ENCODE results near the gene NDUFS4.

DNA sequence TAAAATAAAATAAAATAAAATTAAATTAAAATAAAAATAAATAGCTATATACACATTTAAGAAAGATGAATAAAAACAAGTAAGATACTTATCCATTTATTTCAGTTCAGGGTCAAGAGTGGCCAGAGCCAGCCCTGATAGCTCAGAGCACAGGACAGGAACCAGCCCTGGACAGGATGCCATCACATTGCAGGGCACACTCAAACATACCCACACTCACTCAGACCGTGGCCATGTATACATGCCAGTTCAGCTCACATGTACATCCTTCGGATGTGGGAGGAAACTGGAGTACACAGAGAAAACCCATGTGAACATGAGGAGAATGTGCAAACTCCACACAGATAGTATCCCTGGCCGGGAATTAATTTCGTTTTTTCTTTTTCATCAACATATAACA lies 21.8 kb downstream of the NDUFS4 start:
- no peak for TF ChIP-seq POLR2AphosphoS5 (IDR thresholded peaks at IDR 0.05; ENCODE audit: low read depth, low read length)
- TF ChIP-seq TAF1 (IDR thresholded peaks at IDR 0.05; ENCODE audit: borderline replicate concordance, insufficient read depth, low read length), result no peak
- TF ChIP-seq, protein P1, sequence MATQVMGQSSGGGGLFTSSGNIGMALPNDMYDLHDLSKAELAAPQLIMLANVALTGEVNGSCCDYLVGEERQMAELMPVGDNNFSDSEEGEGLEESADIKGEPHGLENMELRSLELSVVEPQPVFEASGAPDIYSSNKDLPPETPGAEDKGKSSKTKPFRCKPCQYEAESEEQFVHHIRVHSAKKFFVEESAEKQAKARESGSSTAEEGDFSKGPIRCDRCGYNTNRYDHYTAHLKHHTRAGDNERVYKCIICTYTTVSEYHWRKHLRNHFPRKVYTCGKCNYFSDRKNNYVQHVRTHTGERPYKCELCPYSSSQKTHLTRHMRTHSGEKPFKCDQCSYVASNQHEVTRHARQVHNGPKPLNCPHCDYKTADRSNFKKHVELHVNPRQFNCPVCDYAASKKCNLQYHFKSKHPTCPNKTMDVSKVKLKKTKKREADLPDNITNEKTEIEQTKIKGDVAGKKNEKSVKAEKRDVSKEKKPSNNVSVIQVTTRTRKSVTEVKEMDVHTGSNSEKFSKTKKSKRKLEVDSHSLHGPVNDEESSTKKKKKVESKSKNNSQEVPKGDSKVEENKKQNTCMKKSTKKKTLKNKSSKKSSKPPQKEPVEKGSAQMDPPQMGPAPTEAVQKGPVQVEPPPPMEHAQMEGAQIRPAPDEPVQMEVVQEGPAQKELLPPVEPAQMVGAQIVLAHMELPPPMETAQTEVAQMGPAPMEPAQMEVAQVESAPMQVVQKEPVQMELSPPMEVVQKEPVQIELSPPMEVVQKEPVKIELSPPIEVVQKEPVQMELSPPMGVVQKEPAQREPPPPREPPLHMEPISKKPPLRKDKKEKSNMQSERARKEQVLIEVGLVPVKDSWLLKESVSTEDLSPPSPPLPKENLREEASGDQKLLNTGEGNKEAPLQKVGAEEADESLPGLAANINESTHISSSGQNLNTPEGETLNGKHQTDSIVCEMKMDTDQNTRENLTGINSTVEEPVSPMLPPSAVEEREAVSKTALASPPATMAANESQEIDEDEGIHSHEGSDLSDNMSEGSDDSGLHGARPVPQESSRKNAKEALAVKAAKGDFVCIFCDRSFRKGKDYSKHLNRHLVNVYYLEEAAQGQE (IDR thresholded peaks at IDR 0.05; ENCODE audit: insufficient read depth in 1 of 2, low read depth in 2 of 2, low read length in 2 of 2), result no peak
